Epithelial cell of proximal tubule (primary cell): ENCODE results near the gene KIF6. TPM values are rescaled to one million over a fixed set of nuclear protein-coding genes. Genes with fewer than 3 reads are reported as not detected.

ENCODE experiments used
- DNase-seq: peaks from one replicate; pipeline ENCODE4 v3.0.0-alpha.2; 2011; ENCODE audit warnings: low read depth
- H3K4me3 ChIP-seq: 2 replicates; pipeline ENCODE4 v1.5.1; 2011; ENCODE audit warnings: low read depth, mild to moderate bottlenecking, low read length
- total RNA-seq: library from RNA; depleted of rRNA; stranded (reverse); fragments of >200 nt; gene quantifications from 2 replicates; pipeline ENCODE4 v1.2.3, GENCODE V29; 2015
- TF ChIP-seq, protein P1 (sequence below): conservative IDR thresholded peaks from 2 replicates; pipeline ENCODE4 v1.5.1; 2012; ENCODE audit warnings: low read depth, mild to moderate bottlenecking, low read length

Gene KIF6
- total RNA-seq, 1 donor from 2014 or later = 0.69 TPM

DNA sequence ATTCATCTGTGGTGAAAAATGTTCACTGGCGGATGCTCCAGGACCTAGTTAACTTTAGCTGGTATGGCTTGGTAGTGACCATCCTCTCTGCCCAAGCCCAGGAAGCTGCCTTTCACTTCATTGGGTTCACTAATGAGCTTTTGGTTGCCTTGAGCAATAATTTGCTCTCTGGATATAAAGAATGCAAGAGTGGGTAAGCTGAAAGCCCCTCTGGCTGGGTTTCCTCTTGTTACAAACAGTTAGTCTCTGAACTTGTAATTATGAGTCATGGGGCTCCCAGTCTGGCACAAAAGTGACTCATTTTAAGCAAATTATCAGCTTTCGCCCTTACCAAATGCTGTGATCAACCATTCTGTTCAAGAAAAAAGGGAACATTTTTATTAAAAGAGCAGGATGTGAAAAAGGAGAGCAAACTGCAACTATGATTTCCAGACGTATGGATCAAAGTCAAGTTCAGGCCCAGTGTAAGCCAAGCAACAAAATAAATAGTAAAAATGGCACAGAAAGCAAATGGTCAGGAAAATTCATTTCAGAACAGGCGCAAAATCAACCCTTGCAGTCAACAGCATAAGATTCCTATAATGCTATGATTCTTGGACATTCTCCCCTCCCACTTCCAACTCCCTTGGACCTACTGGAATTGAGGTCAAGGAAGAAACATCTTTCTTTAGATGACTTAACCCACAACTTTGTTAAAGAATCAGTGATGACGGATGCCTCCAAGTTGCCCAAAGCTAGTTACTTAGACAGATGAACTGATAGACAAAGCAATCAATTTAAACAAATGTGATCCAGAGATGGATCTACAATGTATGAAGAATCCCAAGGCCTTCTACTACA, 272.7 kb downstream of the KIF6 start:
- no peak overlapping the region for H3K4me3 ChIP-seq
- TF ChIP-seq, protein P1, sequence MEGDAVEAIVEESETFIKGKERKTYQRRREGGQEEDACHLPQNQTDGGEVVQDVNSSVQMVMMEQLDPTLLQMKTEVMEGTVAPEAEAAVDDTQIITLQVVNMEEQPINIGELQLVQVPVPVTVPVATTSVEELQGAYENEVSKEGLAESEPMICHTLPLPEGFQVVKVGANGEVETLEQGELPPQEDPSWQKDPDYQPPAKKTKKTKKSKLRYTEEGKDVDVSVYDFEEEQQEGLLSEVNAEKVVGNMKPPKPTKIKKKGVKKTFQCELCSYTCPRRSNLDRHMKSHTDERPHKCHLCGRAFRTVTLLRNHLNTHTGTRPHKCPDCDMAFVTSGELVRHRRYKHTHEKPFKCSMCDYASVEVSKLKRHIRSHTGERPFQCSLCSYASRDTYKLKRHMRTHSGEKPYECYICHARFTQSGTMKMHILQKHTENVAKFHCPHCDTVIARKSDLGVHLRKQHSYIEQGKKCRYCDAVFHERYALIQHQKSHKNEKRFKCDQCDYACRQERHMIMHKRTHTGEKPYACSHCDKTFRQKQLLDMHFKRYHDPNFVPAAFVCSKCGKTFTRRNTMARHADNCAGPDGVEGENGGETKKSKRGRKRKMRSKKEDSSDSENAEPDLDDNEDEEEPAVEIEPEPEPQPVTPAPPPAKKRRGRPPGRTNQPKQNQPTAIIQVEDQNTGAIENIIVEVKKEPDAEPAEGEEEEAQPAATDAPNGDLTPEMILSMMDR = no peak
- peak; percentile 79 for DNase-seq

DNA sequence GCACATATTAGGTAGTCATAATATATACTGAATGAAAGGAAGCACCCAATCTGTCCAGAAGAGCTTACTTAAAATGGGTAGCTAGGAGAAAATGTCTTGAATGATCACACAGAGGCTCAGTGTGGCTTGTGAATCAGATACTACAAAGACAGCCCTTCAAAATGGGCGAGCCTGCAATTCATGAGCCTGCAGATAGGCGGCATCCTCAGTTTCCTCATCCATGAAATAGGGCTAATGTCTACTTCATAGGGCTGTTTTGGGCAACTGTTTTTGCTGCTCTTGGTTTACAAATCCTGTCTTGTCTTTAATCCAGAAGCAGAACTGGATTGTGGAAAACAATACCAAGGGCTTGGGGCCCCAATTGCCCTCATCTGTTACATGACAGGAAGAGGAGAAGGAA, 273.4 kb downstream of the KIF6 start:
- DNase-seq = no peak
- TF ChIP-seq, protein P1 = peak; percentile 62
- no peak overlapping the region for H3K4me3 ChIP-seq

DNA sequence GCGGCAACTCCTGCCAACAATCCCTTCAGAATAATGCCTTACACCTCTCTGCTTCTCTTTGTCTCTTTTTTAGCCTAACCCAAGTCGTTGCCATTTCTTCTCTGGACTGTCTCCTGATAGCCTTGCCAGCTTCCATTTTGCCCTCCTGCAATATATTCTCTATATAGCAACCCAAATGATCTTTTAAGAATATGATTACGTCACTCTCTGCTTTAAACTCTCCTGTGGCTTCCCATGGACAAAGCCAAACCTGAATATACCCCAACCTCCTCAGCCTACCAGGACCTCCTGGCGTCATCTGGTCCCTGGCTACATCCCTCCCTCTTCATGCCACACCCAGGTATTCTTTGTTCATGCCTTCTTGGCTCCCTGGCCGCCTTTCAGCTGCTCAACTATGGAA, 276.2 kb downstream of the KIF6 start:
- H3K4me3 ChIP-seq = no peak overlapping the region
- TF ChIP-seq, protein P1 = no peak
- DNase-seq = no peak

DNA sequence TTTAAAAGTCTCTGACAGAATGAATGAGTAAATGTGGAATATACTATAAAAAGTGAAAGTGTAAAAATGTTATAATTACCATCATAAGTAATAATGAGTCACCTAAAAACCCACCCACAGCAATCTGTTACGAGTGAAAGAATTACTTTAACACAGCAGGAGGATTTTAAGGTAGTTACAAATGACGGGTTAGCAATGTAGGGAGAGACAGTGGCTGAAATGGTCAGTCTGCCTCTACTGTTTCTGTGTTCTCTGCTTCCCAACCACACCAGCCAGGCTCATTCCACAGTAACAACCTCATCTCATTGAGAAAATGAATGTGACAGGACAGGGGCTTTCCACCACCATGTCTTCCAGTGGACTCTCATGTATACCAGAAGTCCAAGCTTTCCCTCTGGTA, 278.3 kb downstream of the KIF6 start:
- DNase-seq = no peak
- H3K4me3 ChIP-seq = no peak overlapping the region
- TF ChIP-seq, protein P1 = no peak

DNA sequence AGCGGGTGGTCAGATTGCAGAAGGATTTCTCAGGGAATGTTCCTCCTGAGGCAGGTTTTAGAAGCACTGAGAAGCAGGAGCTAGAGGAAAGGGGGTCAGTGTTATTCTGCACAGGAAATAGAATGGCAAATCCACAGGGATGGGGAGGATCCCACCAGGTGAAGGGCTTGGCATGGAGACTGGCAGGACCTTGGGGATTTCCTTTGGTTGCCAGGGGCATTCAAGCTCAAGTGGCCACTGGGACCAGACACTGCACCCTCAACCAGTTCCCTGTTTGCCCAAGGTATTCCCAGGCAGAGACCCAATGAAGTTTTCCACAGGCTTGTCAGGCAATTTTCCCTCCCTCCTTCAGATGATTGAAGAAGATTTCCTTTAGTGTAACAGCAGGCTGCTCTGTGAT, 279.5 kb downstream of the KIF6 start:
- TF ChIP-seq, protein P1 = no peak
- no peak for DNase-seq
- no peak overlapping the region for H3K4me3 ChIP-seq

DNA sequence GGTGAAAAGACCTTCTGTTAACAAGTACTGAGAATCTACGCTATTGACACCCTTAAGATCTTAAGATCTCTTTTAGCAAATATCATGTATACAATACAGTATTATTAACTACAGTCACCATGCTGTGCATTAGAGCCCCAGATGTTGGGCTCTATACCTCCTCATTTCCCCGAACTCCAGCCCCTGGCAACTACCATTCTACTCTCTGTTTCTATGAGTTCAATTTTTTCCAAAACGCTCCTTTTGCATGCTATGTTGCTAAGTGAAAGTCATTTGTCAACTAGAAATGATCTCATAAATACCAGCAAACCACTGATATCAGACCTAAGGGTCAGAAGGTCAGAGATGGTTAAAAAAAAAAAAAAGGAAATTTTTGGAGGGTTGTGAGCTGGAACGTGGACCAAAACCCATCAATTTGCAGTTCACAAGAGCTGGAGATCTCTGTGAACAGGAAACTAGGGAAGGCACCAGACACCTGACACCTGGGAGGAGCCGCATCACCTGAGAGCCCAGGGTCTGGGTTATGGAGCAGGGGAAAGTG, 280.7 kb downstream of the KIF6 start:
- no peak overlapping the region for H3K4me3 ChIP-seq
- TF ChIP-seq, protein P1 = no peak
- no peak for DNase-seq

DNA sequence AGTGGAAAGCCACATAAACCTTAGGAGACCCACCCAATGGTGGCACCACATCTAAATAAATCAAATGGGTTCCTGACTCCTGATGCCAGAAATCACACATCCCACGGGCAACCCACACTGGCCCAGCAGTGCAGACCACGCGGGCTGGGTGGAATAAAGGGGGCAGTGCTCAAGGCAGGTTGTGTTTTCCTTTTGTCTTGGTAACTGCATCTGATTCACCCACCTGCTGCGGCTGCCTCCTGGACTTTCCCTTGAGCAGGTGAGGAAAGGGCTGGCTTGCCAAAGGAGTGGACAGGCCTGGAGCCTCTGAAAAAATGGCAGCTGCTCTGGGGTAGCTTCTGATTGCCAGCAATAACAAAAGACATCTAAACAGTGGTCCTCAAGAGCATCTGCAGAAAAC, 283.2 kb downstream of the KIF6 start:
- DNase-seq = no peak
- H3K4me3 ChIP-seq = no peak overlapping the region
- TF ChIP-seq, protein P1 = no peak
